ENCODE measurements around the gene TBCD.
A peak's percentile ranks its signal among the peaks of the same experiment; 100 is the strongest.
"Not testable (repeated sequence)": the region's sequence is repeated elsewhere in the genome, so short reads cannot be mapped to it uniquely, and the experiment has no call there.

TBCD gene

GRCh38 chr17:82754297-82755208 lies 2.7 kb downstream of the TBCD start:
- DNase-seq (ENCODE audit: extremely low read depth, low read depth): no peak
- TF ChIP-seq CTCF (IDR thresholded peaks at IDR 0.05; ENCODE audit: low read depth, low read length): no peak

DNA sequence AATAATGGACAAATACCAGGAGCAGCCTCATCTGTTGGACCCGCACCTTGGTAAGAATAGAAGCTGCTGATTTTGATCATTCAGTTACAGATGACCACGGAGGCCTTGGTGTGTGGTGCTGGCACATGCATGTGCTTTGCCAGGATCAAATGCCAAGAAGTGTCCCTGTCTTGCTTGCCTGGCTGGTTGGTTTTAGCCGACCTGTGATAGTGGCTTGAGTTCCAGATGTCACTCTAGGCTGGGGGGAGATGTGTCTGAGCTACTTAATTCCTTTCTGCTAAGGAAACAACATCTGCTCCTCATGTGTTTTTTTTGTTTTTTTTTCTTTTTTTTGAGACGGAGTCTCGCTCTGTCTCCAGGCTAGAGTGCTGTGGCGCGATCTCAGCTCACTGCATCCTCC lies 4.3 kb downstream of the TBCD start:
- DNase-seq (ENCODE audit: extremely low read depth, low read depth): no peak

GRCh38 chr17:82765371-82765770 lies 13.5 kb downstream of the TBCD start:
- DNase-seq (ENCODE audit: extremely low read depth, low read depth): no peak
- no peak for TF ChIP-seq CTCF (IDR thresholded peaks at IDR 0.05; ENCODE audit: low read depth, low read length)

More for the DNA sequence above, 4.3 kb downstream of the TBCD start:
- TF ChIP-seq CTCF (IDR thresholded peaks at IDR 0.05; ENCODE audit: low read depth, low read length): no peak

DNA sequence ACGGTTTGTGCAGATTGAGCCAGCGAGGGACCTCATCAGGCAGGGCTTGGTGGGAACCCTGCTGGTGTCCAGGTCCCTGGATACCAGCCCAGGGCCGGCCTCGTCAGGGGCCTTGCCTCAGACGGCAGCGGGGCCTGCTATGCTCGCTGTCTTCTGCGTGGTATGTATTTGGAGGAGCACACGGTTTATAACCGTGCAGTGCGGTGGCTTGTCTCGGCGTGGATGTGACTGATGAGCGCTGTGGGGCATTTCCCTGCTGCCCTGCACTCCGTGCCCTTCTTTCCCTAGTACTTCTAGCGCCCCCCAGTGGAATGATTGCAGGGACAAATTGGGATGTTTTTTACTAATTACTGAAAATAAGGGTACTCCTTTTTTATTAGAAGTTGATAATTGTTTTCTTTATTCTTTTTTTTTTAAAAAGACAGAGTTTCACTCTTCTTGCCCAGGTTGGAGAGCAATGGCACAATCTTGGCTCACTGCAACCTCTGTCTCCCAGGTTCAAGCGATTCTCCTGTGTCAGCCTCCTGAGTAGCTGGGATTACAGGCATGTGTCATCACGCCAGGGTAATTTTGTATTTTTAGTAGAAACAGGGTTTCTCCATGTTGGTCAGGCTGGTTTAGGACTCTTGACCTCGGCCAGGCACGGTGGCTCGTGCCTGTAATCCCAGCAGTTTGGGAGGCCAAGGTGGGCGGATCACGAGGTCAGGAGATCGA lies 15.3 kb downstream of the TBCD start:
- peak; percentile 64 for TF ChIP-seq CTCF (IDR thresholded peaks at IDR 0.05; ENCODE audit: low read depth, low read length)
- no peak for DNase-seq (ENCODE audit: extremely low read depth, low read depth)

GRCh38 chr17:82769041-82769440 lies 17.2 kb downstream of the TBCD start:
- no peak for TF ChIP-seq CTCF (IDR thresholded peaks at IDR 0.05; ENCODE audit: low read depth, low read length)
- DNase-seq (ENCODE audit: extremely low read depth, low read depth): no peak

DNA sequence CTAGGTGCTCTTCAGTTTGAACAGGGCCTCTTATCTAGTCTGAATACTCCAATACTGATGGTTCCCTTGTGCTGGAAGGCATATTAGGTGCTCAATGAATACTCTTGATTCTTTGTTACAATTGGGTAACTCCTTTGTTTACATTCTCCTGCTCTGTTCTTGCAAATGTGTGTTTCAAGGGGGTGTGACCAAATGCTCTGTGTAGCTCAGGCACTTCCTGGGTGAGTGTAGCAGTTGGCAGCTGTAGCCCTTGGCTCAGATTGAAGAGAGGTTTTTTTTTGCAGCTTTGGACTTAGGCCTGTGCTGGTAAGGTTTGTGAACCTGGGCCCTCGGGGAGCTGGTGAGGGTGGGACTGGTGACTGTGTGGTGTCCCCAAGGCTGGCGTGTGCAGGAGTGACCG lies 20.2 kb downstream of the TBCD start:
- no peak for TF ChIP-seq CTCF (IDR thresholded peaks at IDR 0.05; ENCODE audit: low read depth, low read length)
- peak; percentile 36 for DNase-seq (ENCODE audit: extremely low read depth, low read depth)

DNA sequence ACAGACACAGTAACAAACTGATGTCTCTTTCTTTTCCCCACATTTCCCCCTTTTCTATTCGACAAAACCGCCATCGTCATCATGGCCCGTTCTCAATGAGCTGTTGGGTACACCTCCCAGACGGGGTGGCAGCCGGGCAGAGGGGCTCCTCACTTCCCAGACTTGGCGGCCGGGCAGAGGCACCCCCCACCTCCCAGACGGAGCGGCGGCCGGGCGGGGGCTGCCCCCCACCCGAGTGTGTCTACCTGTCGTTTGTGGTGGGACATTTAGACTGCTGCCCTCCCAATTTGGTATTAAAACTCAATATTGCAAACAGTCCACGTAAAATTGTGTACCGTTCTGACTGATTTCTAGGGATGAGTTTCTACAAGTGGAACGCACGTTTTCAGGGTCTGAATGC lies 22.6 kb downstream of the TBCD start:
- DNase-seq (ENCODE audit: extremely low read depth, low read depth): not testable (repeated sequence)

Data from AG09319 (cell line).